ENCODE data around the gene ZNF699.

DNA sequence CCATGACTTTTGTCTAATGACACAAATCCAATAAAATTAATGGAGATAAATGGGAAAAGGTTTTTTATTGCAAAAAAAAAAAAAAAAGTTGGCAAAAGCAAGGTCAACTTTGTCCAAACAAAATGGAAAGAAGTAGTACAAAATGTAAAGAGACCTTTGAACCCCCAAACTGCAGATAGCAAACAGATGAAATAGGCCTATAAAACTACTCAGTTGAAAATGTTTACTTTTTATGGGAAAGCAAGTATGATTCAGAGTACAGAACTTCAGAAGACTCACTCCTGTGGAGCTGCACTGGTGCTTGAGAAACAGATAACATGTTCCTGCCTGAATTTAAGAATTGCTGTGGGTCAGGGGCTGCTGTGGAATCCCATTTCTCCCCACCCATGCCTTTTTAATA lies 43.4 kb upstream of the ZNF699 start:
- no peak for TF ChIP-seq EZH2 (IDR thresholded peaks at IDR 0.05; ENCODE audit: insufficient read depth, poor library complexity, severe bottlenecking)
- TF ChIP-seq EZH2phosphoT487 (IDR thresholded peaks at IDR 0.05; ENCODE audit: insufficient read depth, low read depth) = no peak

Measured in GM23248 (cell line).